MM.1S (cell line): ENCODE measurements around the gene ACACB.

ENCODE experiments used
- EZH2 ChIP-seq: fragments of 300-600 bp; sonication (generic); optimal IDR thresholded peaks from 2 replicates; pipeline ENCODE3; 2017; ENCODE audit warnings: low read depth, mild to moderate bottlenecking, antibody characterized with exemption, low read length, mixed read lengths
- EZH2phosphoT487 ChIP-seq: fragments of 300-600 bp; sonication (generic); IDR thresholded peaks from 2 replicates; pipeline ENCODE4 v1.6.1; 2018; ENCODE audit warnings: antibody characterized with exemption, low read length
- TF ChIP-seq, protein P1 (sequence below): fragments of 300-600 bp; sonication (generic); IDR thresholded peaks from 2 replicates; pipeline ENCODE4 v1.5.1; 2016; ENCODE audit warnings: antibody characterized with exemption, low read length, mixed read lengths

DNA sequence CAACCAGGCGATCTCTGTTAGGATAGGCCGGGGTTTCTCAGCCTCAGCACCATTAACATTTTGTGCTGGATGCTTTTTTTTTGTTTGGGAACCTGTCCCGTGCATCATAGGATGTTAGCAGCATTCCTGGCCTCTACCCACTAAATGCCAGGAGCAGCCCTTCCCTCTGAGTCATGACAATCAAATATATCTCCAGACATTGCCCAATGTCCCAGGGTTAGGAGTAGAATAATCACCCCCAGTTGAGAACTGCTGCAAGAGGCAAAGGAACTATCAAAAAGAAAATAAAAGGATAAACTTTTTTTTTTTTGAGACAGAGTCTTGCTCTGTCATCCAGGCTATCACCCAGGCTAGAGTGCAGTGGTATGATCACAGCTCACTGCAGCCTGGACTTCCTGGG is 76.0 kb downstream of the ACACB start:
- TF ChIP-seq, protein P1, sequence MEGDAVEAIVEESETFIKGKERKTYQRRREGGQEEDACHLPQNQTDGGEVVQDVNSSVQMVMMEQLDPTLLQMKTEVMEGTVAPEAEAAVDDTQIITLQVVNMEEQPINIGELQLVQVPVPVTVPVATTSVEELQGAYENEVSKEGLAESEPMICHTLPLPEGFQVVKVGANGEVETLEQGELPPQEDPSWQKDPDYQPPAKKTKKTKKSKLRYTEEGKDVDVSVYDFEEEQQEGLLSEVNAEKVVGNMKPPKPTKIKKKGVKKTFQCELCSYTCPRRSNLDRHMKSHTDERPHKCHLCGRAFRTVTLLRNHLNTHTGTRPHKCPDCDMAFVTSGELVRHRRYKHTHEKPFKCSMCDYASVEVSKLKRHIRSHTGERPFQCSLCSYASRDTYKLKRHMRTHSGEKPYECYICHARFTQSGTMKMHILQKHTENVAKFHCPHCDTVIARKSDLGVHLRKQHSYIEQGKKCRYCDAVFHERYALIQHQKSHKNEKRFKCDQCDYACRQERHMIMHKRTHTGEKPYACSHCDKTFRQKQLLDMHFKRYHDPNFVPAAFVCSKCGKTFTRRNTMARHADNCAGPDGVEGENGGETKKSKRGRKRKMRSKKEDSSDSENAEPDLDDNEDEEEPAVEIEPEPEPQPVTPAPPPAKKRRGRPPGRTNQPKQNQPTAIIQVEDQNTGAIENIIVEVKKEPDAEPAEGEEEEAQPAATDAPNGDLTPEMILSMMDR, result no peak
- TF ChIP-seq EZH2 (no peak), EZH2phosphoT487 (no peak)
